Brain pericyte (primary cell): Measurements from ENCODE around the gene TDRD12.

ENCODE experiments used
- DNase-seq: peaks from one replicate; pipeline ENCODE4 v3.0.0-alpha.2; 2012; ENCODE audit warnings: low read depth, low spot score

The TDRD12 gene

DNA sequence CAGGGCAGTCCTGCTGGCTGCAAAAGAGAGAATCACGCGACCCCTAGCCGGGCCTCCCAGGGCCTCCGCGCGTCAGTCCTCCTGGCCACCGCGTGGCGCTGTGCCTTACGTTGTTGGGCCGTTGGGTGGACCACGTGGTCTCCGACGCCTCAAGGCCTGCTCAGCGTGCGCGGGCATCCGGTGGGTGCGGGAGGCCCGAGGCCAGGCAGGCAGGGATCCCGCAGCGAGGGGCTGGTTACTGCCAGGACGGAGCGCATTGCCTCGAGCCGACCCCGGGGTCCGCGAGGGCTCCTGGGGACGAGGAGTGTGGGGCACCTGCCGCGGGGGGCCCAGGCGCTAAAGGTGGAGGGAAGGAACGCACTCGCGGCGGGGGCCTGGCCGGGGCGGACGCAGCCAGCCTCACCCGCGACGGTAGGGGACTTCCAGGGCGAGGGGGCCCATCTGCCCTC lies at the start of gene TDRD12:
Gene TDRD12, plus strand, starts transcription at position 157 of the 449 bp plus-strand sequence. CDS start 306 bp downstream, outside the sequence.
- DNase-seq, result no peak

DNA sequence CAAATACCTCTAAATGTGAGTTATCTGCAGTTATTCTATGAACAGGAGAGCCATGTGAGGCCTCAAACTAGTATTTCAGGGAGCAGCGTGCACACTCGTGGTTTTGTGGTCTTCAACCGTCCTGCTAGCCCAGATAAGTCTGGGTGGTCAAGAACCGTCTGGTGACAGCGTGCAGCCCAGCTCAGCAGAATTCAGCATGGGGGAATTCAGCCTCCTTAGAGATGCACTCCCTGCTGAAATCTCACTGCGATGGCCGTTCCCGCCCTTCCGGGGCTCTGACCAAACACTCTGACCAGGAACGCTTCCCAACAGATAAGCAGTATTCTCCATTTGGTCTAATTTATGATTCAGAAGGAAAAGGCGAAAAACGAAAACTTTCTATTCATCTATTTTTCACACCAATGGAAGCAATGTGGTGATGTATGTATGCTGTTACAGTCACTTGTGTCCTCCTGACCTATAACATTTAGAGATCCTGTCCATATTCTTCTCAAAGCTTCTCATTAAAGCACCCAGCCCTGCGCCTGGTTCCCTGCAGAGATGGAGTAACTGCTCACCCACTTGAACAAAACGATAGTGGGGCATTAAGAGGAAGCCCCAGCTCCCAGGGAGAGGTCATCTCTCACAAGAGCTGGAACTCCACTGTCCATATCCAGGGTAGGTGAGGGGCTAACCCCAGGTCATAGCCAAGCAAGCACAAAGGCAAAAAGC lies 47.5 kb upstream of the TDRD12 start:
- no peak for DNase-seq

- no peak for DNase-seq
Observed at GRCh38 chr19:32672841-32673240, 46.7 kb upstream of the TDRD12 start.

- no peak for DNase-seq
Observed at GRCh38 chr19:32673573-32673972, 46.0 kb upstream of the TDRD12 start.

DNA sequence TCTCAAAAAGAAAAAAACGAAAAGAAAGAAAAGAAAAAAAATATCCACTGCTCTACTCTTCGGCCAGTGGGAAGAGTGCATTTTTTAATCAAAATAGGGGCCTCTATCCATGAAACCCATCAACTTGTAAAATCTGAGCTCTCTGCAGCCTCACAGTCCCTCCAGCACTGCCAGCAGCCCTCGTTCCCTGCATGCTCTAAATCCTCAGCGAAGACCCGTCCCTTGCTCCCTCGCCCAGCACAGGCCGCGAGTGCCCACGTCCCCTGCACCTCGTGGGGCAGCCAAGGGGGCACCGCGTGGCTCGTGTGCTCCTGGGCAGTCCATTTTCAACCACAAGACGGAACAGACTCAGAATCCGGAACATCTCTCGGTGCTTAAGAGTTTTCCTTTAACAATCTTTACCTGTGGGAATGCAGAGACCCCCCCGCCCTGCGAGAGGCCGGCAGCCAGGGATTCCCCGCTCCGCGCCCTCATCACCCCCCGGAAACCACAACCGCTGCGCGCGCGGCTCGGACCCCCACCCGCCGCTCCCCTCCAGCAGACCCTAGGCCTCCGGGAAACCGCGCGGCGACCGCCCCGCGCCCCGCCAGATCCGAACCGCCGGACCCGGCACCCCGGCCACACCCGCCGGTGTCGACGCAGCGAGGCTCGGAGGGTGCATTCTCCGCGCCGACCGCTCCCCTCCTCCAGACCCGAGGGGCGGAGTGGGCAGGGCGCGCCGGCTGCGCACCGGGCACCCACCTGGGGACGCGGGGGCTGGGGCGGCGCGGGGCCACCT lies 45.2 kb upstream of the TDRD12 start:
- no peak for DNase-seq

DNA sequence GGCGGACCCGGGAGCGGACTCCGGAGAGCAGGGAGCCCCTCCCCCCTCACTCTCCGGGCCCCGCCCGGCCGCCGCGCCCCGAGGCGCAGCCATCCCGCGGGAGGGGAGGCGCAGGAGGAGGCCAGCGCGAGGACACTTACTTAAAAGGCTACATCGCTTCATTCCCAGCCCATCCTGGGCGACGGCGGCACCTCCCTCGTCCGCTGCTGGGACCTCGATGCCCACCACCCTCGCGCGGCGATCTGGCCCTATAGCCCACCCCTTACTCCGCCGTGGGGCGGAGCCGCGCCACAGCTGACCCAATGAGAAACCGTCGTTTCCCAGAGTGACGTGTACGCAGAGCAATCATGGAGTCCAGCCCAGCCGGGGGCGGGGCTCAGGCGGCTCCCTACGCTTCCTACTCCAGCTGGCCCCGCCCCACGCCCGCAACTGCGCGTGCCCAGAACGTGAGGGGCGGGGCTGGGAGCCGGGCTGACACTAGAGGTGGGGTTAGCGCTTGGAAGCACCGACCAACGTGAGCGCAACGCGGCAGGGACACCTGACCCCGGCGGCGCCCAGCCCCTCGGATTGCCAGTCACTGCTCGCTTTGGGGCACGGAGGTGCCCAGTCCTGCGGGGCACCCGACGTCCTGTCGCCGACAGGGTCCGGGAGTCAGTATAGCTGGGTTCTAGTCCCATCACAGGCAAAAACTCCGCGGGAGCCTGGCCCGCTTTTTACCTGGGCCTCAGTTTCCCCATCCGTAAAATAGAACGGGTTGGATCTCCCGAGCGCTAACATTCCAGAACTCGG lies 44.4 kb upstream of the TDRD12 start, which contains the start of gene ANKRD27:
Gene ANKRD27, minus strand, starts transcription at position 250 of the 789 bp plus-strand sequence. CDS start 16,165 bp downstream, outside the sequence.
- peak; percentile 92 for DNase-seq

DNA sequence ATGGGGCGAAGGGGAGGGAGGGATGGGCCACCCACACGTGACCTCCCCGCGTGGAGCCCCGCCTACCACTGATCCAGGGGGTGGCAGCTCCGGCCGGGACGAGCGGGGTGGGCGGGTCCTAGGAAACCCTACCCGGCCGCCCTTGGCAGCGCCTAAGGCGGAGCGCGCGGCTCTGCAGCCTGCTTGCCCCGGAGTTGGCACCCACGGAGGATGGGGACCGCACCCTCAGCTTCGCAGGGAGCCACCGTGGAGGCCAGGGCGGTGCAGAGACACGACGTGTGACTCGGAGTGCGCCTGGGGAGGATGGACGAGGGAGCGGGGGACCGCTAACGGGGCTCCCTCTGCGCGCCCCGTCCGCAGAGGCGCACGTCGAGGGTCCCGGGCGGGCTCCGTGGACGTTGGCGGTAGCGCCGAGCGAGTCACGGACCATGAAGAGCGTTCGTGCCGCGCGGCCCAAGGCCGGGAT lies 43.8 kb upstream of the TDRD12 start, which contains the start of gene RGS9BP:
Gene RGS9BP, plus strand, starts transcription at position 129 of the 466 bp plus-strand sequence. CDS start 416 bp downstream, outside the sequence.
- DNase-seq, result no peak

- no peak for DNase-seq
Observed at GRCh38 chr19:32676186-32676894, 43.2 kb upstream of the TDRD12 start.

DNA sequence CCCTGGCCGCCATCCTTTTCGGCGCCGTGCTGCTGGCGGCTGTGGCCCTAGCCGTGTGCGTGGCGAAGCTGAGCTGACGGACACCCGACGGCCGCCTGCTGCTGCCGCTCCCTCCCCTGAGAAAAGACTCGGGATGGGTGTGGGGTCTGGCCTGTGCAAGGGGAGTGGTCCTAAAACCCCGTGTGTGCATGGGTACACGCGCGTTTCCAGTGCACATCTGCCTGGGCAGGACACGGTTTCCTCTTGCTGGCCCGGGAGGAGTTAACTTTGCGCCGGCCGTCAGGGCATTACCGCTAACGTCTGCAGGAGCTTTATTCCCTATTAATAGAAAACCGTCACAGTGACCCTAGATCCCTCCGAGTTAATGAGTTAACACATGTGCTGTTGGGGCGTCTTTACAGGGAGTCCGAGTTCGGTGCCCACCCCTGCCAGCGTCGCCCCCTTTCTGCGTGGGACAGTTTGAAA lies 42.6 kb upstream of the TDRD12 start:
- no peak for DNase-seq

DNA sequence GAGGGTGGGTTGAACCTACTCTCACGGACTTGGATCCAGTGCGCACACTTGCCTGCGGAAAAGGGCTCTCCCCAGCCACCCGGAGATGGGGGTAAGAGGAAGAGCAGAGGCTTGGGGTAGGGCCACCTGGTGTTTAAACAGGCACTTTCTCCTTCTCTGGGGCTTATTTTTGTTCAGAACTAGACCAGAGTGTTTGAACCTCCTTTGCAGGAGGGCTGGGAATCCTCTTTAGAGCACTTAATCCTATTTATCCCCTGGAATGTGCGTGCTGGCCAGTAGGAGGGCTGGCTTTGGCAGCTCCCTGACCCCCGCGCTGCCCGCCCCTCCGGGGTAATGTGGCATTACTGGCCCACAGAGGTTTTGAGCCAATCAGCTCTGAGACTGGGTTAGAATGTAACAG lies 41.9 kb upstream of the TDRD12 start:
- no peak for DNase-seq

DNA sequence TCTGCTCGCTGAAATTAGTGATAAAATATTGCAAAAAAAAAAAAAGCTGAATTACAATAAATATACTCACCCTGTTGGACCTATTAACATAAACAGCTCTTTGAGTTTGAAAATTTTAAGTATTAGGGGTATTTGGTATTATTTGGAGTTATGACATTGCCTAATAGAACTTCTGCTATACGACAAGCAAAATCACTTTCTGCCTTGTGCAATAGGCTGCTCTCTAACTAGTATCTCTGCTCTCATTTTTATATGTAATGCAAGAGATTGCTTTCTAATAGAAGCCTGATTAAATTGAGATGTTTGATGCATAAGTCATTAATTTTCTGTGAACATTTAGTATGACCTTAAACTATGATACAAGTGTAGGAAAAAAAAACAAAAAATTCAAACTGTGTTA lies 38.6 kb upstream of the TDRD12 start:
- no peak for DNase-seq

- DNase-seq, result no peak
Observed at GRCh38 chr19:32682317-32682716, 37.2 kb upstream of the TDRD12 start.

DNA sequence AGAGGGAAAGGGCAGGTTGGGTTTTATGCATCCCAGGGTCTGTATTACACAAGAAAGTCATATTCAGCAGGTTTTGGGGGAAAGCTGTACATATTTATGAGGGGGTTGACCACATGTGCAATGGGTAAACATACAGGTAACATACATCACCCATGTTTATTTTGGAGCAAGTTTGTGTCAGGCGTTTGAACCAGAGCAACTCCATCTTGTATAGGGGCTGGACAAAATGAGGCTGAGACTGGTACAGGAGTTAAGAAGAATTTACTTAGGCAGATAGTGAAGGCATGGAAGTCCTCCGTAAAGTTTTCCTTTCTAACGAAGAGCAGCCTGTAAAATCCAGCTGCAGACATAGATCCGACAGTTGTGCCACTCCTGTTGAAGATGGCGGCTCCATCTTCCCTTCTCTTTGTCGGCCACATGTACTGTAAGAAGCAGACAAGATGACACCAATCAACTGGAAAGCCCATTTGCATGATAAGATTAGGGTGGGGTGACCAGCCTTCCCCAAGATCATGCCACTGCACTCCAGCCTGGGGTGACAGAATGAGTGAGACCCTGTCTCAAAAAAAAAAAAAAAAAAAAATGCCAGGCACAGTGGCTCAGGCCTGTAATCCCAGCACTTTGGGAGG lies 32.6 kb upstream of the TDRD12 start:
- DNase-seq, result no peak

- DNase-seq, result no peak
Observed at GRCh38 chr19:32687681-32688080, 31.9 kb upstream of the TDRD12 start.

- DNase-seq, result no peak
Observed at GRCh38 chr19:32688311-32688710, 31.3 kb upstream of the TDRD12 start.

GRCh38 chr19:32691291-32691951 lies 28.1 kb upstream of the TDRD12 start, which contains the start of gene NUDT19:
NUDT19 (plus strand) TSS chr19:32691821; CDS start chr19:32691961, 140 bp downstream.
- DNase-seq, result no peak

GRCh38 chr19:32691952-32692726 lies 27.4 kb upstream of the TDRD12 start:
- no peak for DNase-seq

GRCh38 chr19:32692727-32693061 lies 26.9 kb upstream of the TDRD12 start:
- no peak for DNase-seq
